HK-2 (cell line): ENCODE measurements around the gene C1orf115.
"Not testable (repeated sequence)": the region's sequence is repeated elsewhere in the genome, so short reads cannot be mapped to it uniquely, and the experiment has no call there.

Source experiments
- DNase-seq: peaks from one replicate; pipeline ENCODE4 v3.0.0-alpha.2; 2018; ENCODE audit not compliant: unreplicated experiment

Gene C1orf115

GRCh38 chr1:220694866-220695382, 4.8 kb downstream of the C1orf115 start:
- DNase-seq: no peak

- no peak for DNase-seq
Measured at GRCh38 chr1:220695426-220695825, 5.3 kb downstream of the C1orf115 start.

GRCh38 chr1:220696226-220696862, 6.2 kb downstream of the C1orf115 start:
- no peak for DNase-seq

- DNase-seq: no peak
Measured at GRCh38 chr1:220696863-220697231, 6.7 kb downstream of the C1orf115 start.

GRCh38 chr1:220697326-220697725, 7.2 kb downstream of the C1orf115 start:
- no peak for DNase-seq

GRCh38 chr1:220698607-220699016, 8.4 kb downstream of the C1orf115 start:
- no peak for DNase-seq

- no peak for DNase-seq
Measured at GRCh38 chr1:220699044-220699443, 8.9 kb downstream of the C1orf115 start.

- no peak for DNase-seq
Measured at GRCh38 chr1:220700556-220701179, 10.5 kb downstream of the C1orf115 start.

- no peak for DNase-seq
Measured at GRCh38 chr1:220701974-220702373, 11.8 kb downstream of the C1orf115 start.

- DNase-seq: no peak
Measured at GRCh38 chr1:220702733-220703270, 12.6 kb downstream of the C1orf115 start.

- DNase-seq: no peak
Measured at GRCh38 chr1:220703305-220703704, 13.1 kb downstream of the C1orf115 start.

- no peak for DNase-seq
Measured at GRCh38 chr1:220705782-220706181, 15.6 kb downstream of the C1orf115 start.

GRCh38 chr1:220706480-220706879, 16.3 kb downstream of the C1orf115 start:
- DNase-seq: no peak

GRCh38 chr1:220707160-220707559, 17.0 kb downstream of the C1orf115 start:
- DNase-seq: no peak

- no peak for DNase-seq
Measured at GRCh38 chr1:220708244-220708643, 18.1 kb downstream of the C1orf115 start.

- DNase-seq: no peak
Measured at GRCh38 chr1:220708936-220709801, 19.0 kb downstream of the C1orf115 start.

GRCh38 chr1:220710333-220710732, 20.2 kb downstream of the C1orf115 start:
- DNase-seq: no peak

- DNase-seq: no peak
Measured at GRCh38 chr1:220711056-220711809, 21.1 kb downstream of the C1orf115 start.

- not testable (repeated sequence) for DNase-seq
Measured at GRCh38 chr1:220715986-220716385, 25.8 kb downstream of the C1orf115 start.

- DNase-seq: no peak
Measured at GRCh38 chr1:220717800-220718640, 27.9 kb downstream of the C1orf115 start.

- DNase-seq: not testable (repeated sequence)
Measured at GRCh38 chr1:220721266-220721665, 31.1 kb downstream of the C1orf115 start.
